Measurements from ENCODE around the gene RPS29.

DNA sequence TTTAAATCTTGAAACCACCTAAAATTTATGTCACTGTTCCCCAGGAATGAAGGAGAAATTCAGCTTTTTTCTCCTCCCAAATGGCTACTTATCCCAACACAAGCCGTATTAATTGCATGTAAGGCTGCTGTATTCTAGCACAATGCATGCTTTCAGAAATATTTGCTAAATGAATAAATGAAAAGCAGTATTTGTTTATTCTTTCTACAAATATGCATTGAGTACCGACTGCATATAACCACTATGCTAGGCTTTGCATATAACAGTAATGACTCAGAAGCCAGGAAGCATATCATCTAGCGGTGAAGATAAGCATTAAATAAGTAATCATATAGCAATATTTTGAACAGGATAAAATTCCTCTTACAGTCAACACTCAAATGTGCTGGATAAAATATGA, 6.8 kb upstream of the RPS29 start:
- TF ChIP-seq CTCF (IDR thresholded peaks at IDR 0.05) (no peak), EZH2 (IDR thresholded peaks at IDR 0.05) (no peak), EZH2phosphoT487 (IDR thresholded peaks at IDR 0.05) (no peak)

Data from neural progenitor cell (in vitro differentiated cells).